ENCODE measurements around the gene PCNA.

Gene PCNA

GRCh38 chr20:5119143-5119434 is 669 bp downstream of the PCNA start:
- peaks cover 4 to 23% (median 11%) of the 10 kb centered on the region in 3 donors for H3K36me3 ChIP-seq
- no peaks in the 10 kb centered on the region for H3K9me3 ChIP-seq
- peak overlapping the region; percentile 73 to 94 for H3K4me3 ChIP-seq
- peak overlapping the region; percentile 77 to 80 for H3K27ac ChIP-seq
- intact Hi-C loops (cut with DNase I; ENCODE audit: low total_unique reads), result no loop called here
- TF ChIP-seq CTCF (IDR thresholded peaks at IDR 0.05), result no peak
- no peaks in the 10 kb centered on the region for H3K27me3 ChIP-seq
- no peak for DNase-seq
- H3K4me1 ChIP-seq, result peaks cover 0 to 18% (median 11%) of the 10 kb centered on the region in 4 donors

GRCh38 chr20:5118220-5119142 is 1.3 kb downstream of the PCNA start:
- H3K27me3 ChIP-seq, result no peaks in the 10 kb centered on the region
- intact Hi-C loops (cut with DNase I; ENCODE audit: low total_unique reads), result no loop called here
- TF ChIP-seq CTCF (IDR thresholded peaks at IDR 0.05), result no peak
- DNase-seq, result no peak
- H3K27ac ChIP-seq, result peak overlapping the region; percentile 77 to 80
- peaks cover 0 to 19% (median 11%) of the 10 kb centered on the region in 4 donors for H3K4me1 ChIP-seq
- H3K4me3 ChIP-seq, result peak overlapping the region; percentile 73 to 94
- peaks cover 4 to 23% (median 11%) of the 10 kb centered on the region in 3 donors for H3K36me3 ChIP-seq
- H3K9me3 ChIP-seq, result no peaks in the 10 kb centered on the region

GRCh38 chr20:5116875-5117274 is 2.9 kb downstream of the PCNA start:
- intact Hi-C loops (cut with DNase I; ENCODE audit: low total_unique reads), result no loop called here
- Histone ChIP-seq H3K36me3 (peaks cover 4 to 23% (median 11%) of the 10 kb centered on the region in 3 donors), H3K4me3 (no peak overlapping the region), H3K9me3 (no peaks in the 10 kb centered on the region), H3K27me3 (no peaks in the 10 kb centered on the region), H3K4me1 (peaks cover 0 to 26% (median 16%) of the 10 kb centered on the region in 4 donors), H3K27ac (no peak overlapping the region)
- no peak for DNase-seq
- no peak for TF ChIP-seq CTCF (IDR thresholded peaks at IDR 0.05)

GRCh38 chr20:5114403-5114802 is 5.4 kb downstream of the PCNA start:
- TF ChIP-seq CTCF (IDR thresholded peaks at IDR 0.05), result no peak
- Histone ChIP-seq H3K4me1 (peaks cover 0 to 23% (median 18%) of the 10 kb centered on the region in 4 donors), H3K4me3 (no peak overlapping the region), H3K9me3 (no peaks in the 10 kb centered on the region), H3K27ac (no peak overlapping the region), H3K36me3 (peaks cover 4 to 38% (median 18%) of the 10 kb centered on the region in 3 donors), H3K27me3 (no peaks in the 10 kb centered on the region)
- intact Hi-C loops (cut with DNase I; ENCODE audit: low total_unique reads), result no loop called here
- DNase-seq, result no peak

GRCh38 chr20:5113615-5113986 is 6.2 kb downstream of the PCNA start:
- Histone ChIP-seq H3K36me3 (peaks cover 4 to 45% (median 21%) of the 10 kb centered on the region in 3 donors), H3K27me3 (no peaks in the 10 kb centered on the region), H3K4me3 (peak overlapping the region; percentile 67 to 84), H3K27ac (peak overlapping the region; percentile 94 to 95), H3K4me1 (peaks cover 0 to 18% (median 13%) of the 10 kb centered on the region in 4 donors), H3K9me3 (no peaks in the 10 kb centered on the region)
- intact Hi-C loops (cut with DNase I; ENCODE audit: low total_unique reads), result no loop called here
- no peak for TF ChIP-seq CTCF (IDR thresholded peaks at IDR 0.05)
- no peak for DNase-seq
